KBM-7 (cell line): Measurements from ENCODE around the gene SYTL2.
A peak's percentile ranks its signal among the peaks of the same experiment; 100 is the strongest.

ENCODE experiments used
- DNase-seq: peaks from one replicate; pipeline ENCODE4 v3.0.0-alpha.2; 2015
- in situ Hi-C: fragments of 300-500 bp; cut with MboI; formaldehyde crosslinking; loops from 2 replicates; pipeline ENCODE4 v1.14.3; 2020; ENCODE audit warnings: low sequenced_read_pairs, low pct_unique_long_range_greater_than_20kb, mixed read lengths

SYTL2 gene

GRCh38 chr11:85712953-85713352 is 98.0 kb downstream of the SYTL2 start:
- in situ Hi-C loops = no loop called here
- DNase-seq = no peak

DNA sequence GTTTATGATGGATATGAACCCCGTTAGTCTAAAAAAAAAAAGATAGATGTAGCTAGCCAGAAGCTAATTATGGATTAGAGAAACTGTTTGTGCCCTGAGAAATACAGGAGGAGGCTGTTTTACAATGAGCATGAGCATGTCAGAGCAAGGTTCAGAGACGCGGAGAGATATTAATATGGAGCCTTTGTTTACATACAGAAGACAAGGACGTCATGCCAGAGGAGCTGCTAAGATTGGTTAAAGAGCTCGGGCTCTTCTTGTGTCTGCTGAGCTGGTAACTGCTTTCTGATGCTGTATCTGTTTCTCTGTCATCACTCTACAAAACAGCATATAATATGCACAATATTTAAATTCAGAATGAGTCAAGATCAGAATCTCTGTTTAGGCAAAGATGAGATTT is 100.0 kb downstream of the SYTL2 start:
- in situ Hi-C loops = no loop called here
- no peak for DNase-seq

- in situ Hi-C loops = no loop called here
- no peak for DNase-seq
Observed at GRCh38 chr11:85709941-85710702, 100.8 kb downstream of the SYTL2 start.

DNA sequence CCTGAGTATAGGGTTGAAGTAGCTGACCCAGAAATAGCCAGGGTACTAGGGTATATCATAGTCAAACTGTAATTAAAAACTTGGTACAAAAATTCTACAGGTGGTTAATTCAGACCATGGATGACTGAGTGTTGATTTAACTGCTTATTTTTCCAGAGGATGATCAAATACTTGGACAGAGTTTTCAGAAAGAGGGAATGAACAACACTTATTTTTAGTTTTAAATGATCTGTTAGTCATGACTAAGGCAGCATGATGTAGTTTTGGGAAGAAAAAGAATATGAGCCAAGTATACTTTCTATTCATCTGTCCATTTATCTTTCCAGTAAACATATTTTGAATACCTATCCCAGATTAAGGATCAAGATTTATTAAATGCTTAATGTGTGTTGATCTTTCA is 105.1 kb downstream of the SYTL2 start:
- in situ Hi-C loops = no loop called here
- no peak for DNase-seq

GRCh38 chr11:85704967-85705366 is 106.0 kb downstream of the SYTL2 start:
- in situ Hi-C loops = no loop called here
- DNase-seq = no peak

- DNase-seq = no peak
- in situ Hi-C loops = no loop called here
Observed at GRCh38 chr11:85699957-85700741, 110.8 kb downstream of the SYTL2 start.

- no peak for DNase-seq
- in situ Hi-C loops = no loop called here
Observed at GRCh38 chr11:85698195-85698594, 112.7 kb downstream of the SYTL2 start.

DNA sequence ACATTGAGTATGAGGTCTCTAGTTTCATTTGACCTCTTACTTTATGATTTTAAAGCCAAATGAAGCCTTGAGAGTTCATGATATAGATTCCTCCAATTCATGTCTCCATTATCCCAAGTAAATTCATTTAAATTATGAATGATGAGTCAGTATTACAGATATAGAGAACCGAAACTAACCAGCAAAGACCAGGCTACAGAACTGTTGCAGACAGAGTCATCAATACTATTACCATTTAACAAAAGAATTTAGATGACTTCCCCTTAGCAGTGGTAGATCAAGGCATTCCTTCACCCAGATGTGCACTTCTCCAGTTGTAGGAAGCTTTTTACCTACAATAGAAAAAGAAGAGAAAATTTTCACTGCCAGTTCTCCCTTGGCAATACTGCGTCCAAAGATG is 113.2 kb downstream of the SYTL2 start:
- in situ Hi-C loops = no loop called here

GRCh38 chr11:85695546-85695945 is 115.4 kb downstream of the SYTL2 start:
- in situ Hi-C loops = no loop called here

More for the DNA sequence above, 113.2 kb downstream of the SYTL2 start:
- DNase-seq = no peak

GRCh38 chr11:85694385-85694980 is 116.5 kb downstream of the SYTL2 start:
- DNase-seq = peak; percentile 28

More at GRCh38 chr11:85695546-85695945, 115.4 kb downstream of the SYTL2 start:
- DNase-seq = no peak

DNA sequence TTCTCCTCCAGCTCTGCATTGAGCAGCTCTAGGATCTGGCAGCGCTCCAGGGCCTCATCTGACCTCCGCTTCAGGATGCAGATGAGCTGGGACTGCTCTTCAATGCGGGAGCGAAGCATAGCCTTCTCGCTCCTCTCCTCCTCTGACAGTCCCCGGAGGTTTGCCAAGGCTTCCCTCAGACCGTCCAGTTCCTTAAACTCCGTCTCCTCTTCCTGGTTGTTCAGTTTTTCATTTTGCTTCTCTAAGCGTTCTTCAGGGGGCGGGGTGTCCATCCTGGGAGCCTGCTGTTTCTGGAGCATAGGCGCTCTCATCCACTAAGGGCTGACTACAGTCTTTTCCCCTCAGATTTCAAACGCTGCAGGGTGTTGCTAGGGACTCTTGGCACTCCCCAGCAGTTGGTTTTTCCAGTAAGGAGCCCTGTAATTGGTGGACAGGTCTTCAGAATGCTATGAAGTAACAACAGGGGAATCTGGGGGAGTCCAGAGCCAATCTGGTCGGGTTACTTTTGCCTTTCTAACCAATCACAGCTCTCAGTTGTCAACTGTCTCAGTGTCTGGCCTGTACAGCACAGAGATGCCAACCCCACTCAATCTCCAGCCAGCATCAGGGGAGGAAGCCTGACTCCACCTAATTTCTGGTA is 125.0 kb downstream of the SYTL2 start, which contains the start of gene CCDC89:
TSS of gene CCDC89 (minus strand) at position 376 of the 640 bp plus-strand sequence. CDS start at position 311, 65 bp downstream.
- in situ Hi-C loops = no loop called here
- no peak for DNase-seq

More at GRCh38 chr11:85694385-85694980, 116.5 kb downstream of the SYTL2 start:
- in situ Hi-C loops = no loop called here

- in situ Hi-C loops = no loop called here
- no peak for DNase-seq
Observed at GRCh38 chr11:85685125-85685819, 125.7 kb downstream of the SYTL2 start.

DNA sequence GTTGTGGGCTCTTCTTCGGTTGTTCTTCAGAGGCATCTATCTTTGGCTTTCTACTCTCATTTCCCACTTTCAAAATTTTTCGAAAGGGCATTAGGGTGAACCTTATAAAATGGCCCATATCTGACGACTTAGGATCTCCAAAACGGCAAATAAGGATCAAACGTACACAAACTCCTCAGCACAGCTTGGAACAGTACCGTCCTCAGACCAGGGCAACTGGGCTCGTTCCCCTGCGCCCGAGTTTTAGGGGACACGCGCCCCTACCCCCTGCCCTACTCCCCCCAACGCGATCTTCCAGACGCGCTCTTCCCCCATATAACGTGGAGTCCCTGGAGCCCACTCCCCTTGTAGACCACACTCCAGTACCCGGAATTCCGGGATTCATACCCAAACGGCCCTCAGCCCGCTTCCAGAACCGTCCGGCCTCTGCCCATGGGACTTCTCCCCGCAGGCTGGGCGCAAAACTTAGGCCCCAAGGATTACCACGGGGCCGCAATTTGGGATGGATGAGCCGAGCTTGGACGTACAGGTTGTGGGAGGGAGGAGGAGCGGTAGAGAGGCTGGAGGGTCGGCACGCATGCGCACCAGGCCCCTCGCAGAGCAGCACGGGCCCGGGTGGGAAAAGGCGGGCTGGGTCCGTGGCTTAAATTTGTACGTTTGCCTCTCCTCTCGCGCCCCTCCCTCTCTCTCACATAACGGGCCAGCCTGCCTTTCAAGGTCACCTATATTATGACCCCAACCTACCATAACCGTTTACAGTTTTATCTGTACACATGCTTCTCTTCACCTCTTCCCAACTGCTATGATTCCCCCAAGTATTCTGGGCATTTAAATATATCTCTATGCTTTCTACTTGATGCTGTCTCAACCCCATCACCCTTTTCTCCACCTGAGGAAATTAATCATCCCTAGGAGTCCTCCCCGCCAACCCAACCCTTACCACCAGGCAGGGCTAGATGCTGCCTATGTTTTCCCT is 128.3 kb downstream of the SYTL2 start:
- in situ Hi-C loops = no loop called here
- DNase-seq = no peak

GRCh38 chr11:85680897-85681296 is 130.0 kb downstream of the SYTL2 start:
- in situ Hi-C loops = no loop called here

DNA sequence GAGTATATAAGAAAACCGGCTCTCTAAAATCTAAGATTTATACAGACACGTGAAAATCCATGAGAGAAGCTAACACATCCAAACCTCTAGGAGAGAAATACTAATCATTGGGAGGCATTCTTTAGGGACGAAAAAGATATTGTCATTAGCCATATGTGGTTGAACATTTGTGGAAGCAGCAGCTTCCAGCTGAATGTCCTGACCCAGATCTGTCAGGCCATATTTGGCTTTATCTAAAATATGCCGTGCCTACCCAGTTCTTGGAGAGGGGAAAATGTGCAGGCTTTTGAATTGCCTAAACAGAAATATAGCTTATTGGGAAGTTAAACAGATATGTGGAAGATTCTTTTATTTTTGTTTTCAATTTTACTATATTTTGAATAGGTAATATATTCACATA is 131.4 kb downstream of the SYTL2 start:
- no peak for DNase-seq
- in situ Hi-C loops = no loop called here

More at GRCh38 chr11:85680897-85681296, 130.0 kb downstream of the SYTL2 start:
- no peak for DNase-seq

DNA sequence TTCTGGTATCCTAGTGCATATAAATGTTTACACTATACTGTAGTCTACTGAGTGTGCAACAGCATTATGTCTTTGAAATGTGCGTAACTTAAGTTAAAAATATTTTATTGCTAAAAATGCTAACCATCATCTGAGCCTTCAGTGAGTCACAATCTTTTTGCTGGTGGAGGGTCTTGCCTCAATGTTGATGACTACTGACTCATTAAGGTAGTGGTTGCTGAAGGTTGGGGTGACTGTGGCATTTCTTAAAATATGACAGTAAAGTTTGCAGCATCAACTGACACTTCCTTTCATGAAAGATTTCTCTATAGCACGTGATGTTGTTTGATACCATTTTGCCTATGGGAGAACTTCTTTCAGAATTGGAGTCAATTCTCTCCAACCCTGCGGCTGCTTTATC is 137.5 kb downstream of the SYTL2 start:
- DNase-seq = no peak
- in situ Hi-C loops = no loop called here

DNA sequence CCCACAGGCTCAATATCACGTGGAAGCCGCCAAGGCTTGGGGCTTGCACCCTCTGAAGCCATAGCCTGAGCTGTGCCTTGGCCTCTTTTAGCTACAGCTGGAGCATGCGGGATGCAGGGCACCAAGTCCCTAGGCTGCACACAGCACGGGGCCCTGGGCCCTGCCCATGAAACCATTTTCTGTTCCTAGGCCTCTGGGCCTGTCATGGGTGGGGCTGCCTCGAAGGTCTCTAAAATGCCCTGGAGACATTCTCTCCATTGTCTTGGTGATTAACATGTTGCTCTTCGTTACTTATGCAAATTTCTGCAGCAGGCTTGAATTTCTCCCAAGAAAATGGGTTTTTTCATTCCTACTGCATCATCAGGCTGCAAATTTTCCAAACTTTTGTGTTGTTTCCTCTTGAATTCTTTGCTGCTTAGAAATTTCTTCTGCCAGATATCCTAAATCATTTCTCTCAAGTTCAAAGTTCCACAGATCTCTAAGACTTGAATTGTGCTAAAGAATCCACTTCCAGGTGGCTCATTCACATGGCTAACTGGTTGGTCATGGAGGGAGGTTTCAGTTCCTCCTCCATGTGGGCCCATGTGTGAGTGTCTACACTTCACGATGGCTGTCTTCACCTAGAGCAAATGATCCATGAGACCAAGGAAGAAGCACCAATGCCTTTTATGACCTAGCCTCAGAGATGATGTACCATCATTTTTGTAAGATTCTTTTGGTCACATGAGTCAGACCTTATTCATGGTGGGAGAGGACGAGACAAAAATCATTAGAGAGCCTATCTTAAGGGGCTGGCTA is 138.6 kb downstream of the SYTL2 start:
- DNase-seq = no peak
- in situ Hi-C loops = no loop called here
